ENCODE measurements around the gene C1orf210.

DNA sequence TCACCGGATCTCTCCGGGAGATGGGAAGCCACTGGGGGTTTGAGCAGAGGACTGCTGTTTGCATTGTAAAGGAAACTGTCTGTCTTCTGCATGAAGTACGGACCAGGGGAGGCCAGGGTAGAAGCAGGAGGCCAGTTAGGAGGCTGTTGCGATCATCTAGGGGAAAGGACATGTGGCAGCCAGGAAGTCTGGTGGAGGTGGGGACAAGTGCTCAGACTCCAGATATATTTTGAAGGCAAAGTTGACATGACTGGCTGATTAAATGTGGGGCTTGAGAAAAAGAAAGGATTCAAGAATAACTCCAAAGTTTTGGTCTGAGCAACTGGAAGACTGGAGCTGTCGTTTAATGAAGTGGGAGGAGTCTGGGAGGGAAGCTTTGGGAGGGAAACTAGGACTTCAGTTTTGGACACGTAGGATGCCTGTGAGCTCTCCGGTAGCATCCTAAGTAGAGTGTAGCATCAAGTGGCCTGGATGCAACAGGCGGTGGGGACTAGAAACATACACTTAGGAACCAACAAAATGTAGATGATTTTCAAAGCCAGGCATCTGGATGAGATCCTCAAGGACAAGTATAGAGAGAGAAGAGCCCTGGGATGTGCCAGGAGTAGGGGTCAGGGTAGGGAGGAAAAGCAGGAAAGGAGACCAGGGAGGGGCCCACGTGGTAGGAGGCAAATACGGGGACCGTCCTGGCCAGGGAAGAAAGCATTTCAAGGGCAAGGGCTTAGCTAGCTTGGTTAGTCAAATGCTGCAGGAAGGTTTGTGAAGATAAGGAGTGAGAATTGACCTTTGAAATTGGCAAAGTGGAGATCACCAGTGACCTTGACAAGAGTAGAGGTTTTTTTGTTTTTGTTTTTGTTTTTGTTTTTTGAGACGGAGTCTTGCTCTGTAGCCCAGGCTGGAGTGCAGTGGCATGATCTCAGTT lies 3.7 kb upstream of the C1orf210 start:
- TF ChIP-seq, protein P1, sequence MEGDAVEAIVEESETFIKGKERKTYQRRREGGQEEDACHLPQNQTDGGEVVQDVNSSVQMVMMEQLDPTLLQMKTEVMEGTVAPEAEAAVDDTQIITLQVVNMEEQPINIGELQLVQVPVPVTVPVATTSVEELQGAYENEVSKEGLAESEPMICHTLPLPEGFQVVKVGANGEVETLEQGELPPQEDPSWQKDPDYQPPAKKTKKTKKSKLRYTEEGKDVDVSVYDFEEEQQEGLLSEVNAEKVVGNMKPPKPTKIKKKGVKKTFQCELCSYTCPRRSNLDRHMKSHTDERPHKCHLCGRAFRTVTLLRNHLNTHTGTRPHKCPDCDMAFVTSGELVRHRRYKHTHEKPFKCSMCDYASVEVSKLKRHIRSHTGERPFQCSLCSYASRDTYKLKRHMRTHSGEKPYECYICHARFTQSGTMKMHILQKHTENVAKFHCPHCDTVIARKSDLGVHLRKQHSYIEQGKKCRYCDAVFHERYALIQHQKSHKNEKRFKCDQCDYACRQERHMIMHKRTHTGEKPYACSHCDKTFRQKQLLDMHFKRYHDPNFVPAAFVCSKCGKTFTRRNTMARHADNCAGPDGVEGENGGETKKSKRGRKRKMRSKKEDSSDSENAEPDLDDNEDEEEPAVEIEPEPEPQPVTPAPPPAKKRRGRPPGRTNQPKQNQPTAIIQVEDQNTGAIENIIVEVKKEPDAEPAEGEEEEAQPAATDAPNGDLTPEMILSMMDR (IDR thresholded peaks at IDR 0.05 in 2 of 3, conservative IDR thresholded peaks at IDR 0.05 in 1 of 3; ENCODE audit: borderline replicate concordance in 1 of 3, insufficient read depth in 1 of 3, low read depth in 2 of 3, low read length in 2 of 3), result no peak
- TF ChIP-seq ZFX (IDR thresholded peaks at IDR 0.05) (no peak), POLR2A (IDR thresholded peaks at IDR 0.05; ENCODE audit: borderline replicate concordance, extremely low read depth, insufficient read depth, insufficient read length) (no peak)
- TF ChIP-seq, protein P2, sequence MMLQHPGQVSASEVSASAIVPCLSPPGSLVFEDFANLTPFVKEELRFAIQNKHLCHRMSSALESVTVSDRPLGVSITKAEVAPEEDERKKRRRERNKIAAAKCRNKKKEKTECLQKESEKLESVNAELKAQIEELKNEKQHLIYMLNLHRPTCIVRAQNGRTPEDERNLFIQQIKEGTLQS (IDR thresholded peaks at IDR 0.05), result no peak
- TF ChIP-seq, protein P3, sequence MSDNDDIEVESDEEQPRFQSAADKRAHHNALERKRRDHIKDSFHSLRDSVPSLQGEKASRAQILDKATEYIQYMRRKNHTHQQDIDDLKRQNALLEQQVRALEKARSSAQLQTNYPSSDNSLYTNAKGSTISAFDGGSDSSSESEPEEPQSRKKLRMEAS (IDR thresholded peaks at IDR 0.05), result no peak
